Measurements from ENCODE around the gene RMND1. TPM values are rescaled to one million over a fixed set of nuclear protein-coding genes. Genes with fewer than 3 reads are reported as not detected.
A peak's percentile ranks its signal among the peaks of the same experiment; 100 is the strongest.
"Not testable (repeated sequence)": the region's sequence is repeated elsewhere in the genome, so short reads cannot be mapped to it uniquely, and the experiment has no call there.

The RMND1 gene
- total RNA-seq = 19.9 and 21.2 TPM in 2 replicates

GRCh38 chr6:151451950-151452749 is at the start of gene RMND1:
RMND1 (minus strand) TSS chr6:151452126; CDS start chr6:151445811, 6,315 bp downstream.
- peak; percentile 99 to 100 for DNase-seq (ENCODE audit: low read depth in 2 of 2)

- DNase-seq (ENCODE audit: low read depth in 2 of 2) = no peak
Measured at GRCh38 chr6:151499551-151499950, 47.6 kb upstream of the RMND1 start.

- DNase-seq (ENCODE audit: low read depth in 2 of 2) = no peak
Measured at GRCh38 chr6:151498327-151498726, 46.4 kb upstream of the RMND1 start.

GRCh38 chr6:151497905-151498304 is 46.0 kb upstream of the RMND1 start:
- no peak for DNase-seq (ENCODE audit: low read depth in 2 of 2)

GRCh38 chr6:151495380-151495779 is 43.5 kb upstream of the RMND1 start:
- no peak for DNase-seq (ENCODE audit: low read depth in 2 of 2)

- no peak for DNase-seq (ENCODE audit: low read depth in 2 of 2)
Measured at GRCh38 chr6:151494936-151495320, 43.0 kb upstream of the RMND1 start.

- peak; percentile 30 to 65 for DNase-seq (ENCODE audit: low read depth in 2 of 2)
Measured at GRCh38 chr6:151494235-151494935, 42.5 kb upstream of the RMND1 start.

GRCh38 chr6:151493804-151494234 is 41.9 kb upstream of the RMND1 start, which contains the start of gene CCDC170:
CCDC170 (plus strand) TSS chr6:151494017; CDS start chr6:151494129, 112 bp downstream.
- peak; percentile 4 to 54 for DNase-seq (ENCODE audit: low read depth in 2 of 2)

GRCh38 chr6:151493161-151493803 is 41.4 kb upstream of the RMND1 start:
- peak in 1 of 2 donors; percentile 1 for DNase-seq (ENCODE audit: low read depth in 2 of 2)

GRCh38 chr6:151490996-151491395 is 39.1 kb upstream of the RMND1 start:
- DNase-seq (ENCODE audit: low read depth in 2 of 2) = no peak

- DNase-seq (ENCODE audit: low read depth in 2 of 2) = no peak
Measured at GRCh38 chr6:151488226-151488625, 36.3 kb upstream of the RMND1 start.

- no peak for DNase-seq (ENCODE audit: low read depth in 2 of 2)
Measured at GRCh38 chr6:151483994-151484393, 32.1 kb upstream of the RMND1 start.

- DNase-seq (ENCODE audit: low read depth in 2 of 2) = peak; percentile 42 to 80
Measured at GRCh38 chr6:151482290-151482689, 30.4 kb upstream of the RMND1 start.

GRCh38 chr6:151481786-151482185 is 29.9 kb upstream of the RMND1 start:
- peak in 1 of 2 donors; percentile 23 for DNase-seq (ENCODE audit: low read depth in 2 of 2)

GRCh38 chr6:151478670-151479069 is 26.7 kb upstream of the RMND1 start:
- DNase-seq (ENCODE audit: low read depth in 2 of 2) = no peak

- DNase-seq (ENCODE audit: low read depth in 2 of 2) = no peak
Measured at GRCh38 chr6:151477726-151478125, 25.8 kb upstream of the RMND1 start.

- peak; percentile 33 to 58 for DNase-seq (ENCODE audit: low read depth in 2 of 2)
Measured at GRCh38 chr6:151475653-151476523, 24.0 kb upstream of the RMND1 start.

GRCh38 chr6:151464702-151465101 is 12.8 kb upstream of the RMND1 start:
- no peak for DNase-seq (ENCODE audit: low read depth in 2 of 2)

- no peak for DNase-seq (ENCODE audit: low read depth in 2 of 2)
Measured at GRCh38 chr6:151461673-151462072, 9.7 kb upstream of the RMND1 start.

GRCh38 chr6:151455751-151456398 is 3.9 kb upstream of the RMND1 start:
- not testable (repeated sequence) for DNase-seq (ENCODE audit: low read depth in 2 of 2)

All from dermis microvascular lymphatic vessel endothelial cell (primary cell).